ENCODE results near the gene ZNF197. TPM values are rescaled to one million over a fixed set of nuclear protein-coding genes. Genes with fewer than 3 reads are reported as not detected.

Gene ZNF197
- total and polyA plus RNA-seq, 12 donors: 7.2 to 23.9 (median 14.0) TPM

Other genes with a start within 250 kb of the ZNF197 start
- gene ZNF445, start 147.4 kb upstream of the ZNF197 start, total RNA-seq: 10 to 100 TPM in 4 of 9 donors, 1 to 10 TPM in 5; 5.8 to 21.1 (median 10.0) TPM
- gene ZNF445, start 147.4 kb upstream of the ZNF197 start, polyA plus RNA-seq: 1 to 10 TPM; 2.6 to 6.1 (median 4.7) TPM
- 10 to 100 TPM in 2 of 9 donors, 1 to 10 TPM in 7; 3.7 to 11.2 (median 5.6) TPM for gene ZKSCAN7, start 69.8 kb upstream of the ZNF197 start, total RNA-seq
- gene ZKSCAN7, start 69.8 kb upstream of the ZNF197 start, polyA plus RNA-seq: 1 to 10 TPM; 1.9 to 7.5 (median 3.6) TPM
- 10 to 100 TPM in 1 of 9 donors, 1 to 10 TPM in 7, under 1 TPM in 1; 0.83 to 14.4 (median 3.1) TPM for gene ZNF660, start 40.1 kb upstream of the ZNF197 start, total RNA-seq
- gene ZNF660, start 40.1 kb upstream of the ZNF197 start, polyA plus RNA-seq: 1 to 10 TPM; 1.3 to 1.9 (median 1.4) TPM
- 10 to 100 TPM in 3 of 9 donors, 1 to 10 TPM in 6; 2.8 to 13.7 (median 6.9) TPM for gene ZNF35, start 23.7 kb downstream of the ZNF197 start, total RNA-seq
- 1 to 10 TPM; 3.5 to 7.4 (median 4.5) TPM for gene ZNF35, start 23.7 kb downstream of the ZNF197 start, polyA plus RNA-seq
- 10 to 100 TPM in 1 of 9 donors, 1 to 10 TPM in 8; 2.7 to 10.2 (median 5.6) TPM for gene ZNF502, start 87.6 kb downstream of the ZNF197 start, total RNA-seq
- 1 to 10 TPM; 4.1 to 9.0 (median 5.6) TPM for gene ZNF502, start 87.6 kb downstream of the ZNF197 start, polyA plus RNA-seq
- 1 to 10 TPM in 8 of 9 donors, under 1 TPM in 1; 0.06 to 4.6 (median 2.1) TPM for gene ZNF501, start 104.6 kb downstream of the ZNF197 start, total RNA-seq
- 1 to 10 TPM in 2 of 3 donors, under 1 TPM in 1; 0.74 to 2.0 (median 1.6) TPM for gene ZNF501, start 104.6 kb downstream of the ZNF197 start, polyA plus RNA-seq
- gene KIAA1143, start 136.6 kb downstream of the ZNF197 start, total RNA-seq: 10 to 100 TPM; 15.7 to 43.6 (median 26.3) TPM
- gene KIAA1143, start 136.6 kb downstream of the ZNF197 start, polyA plus RNA-seq: 10 to 100 TPM in 1 of 3 donors, 1 to 10 TPM in 2; 6.7 to 55.1 (median 6.7) TPM
- 10 to 100 TPM in 1 of 9 donors, 1 to 10 TPM in 2, under 1 TPM in 6; 0.42 to 10.2 (median 0.69) TPM for gene KIF15, start 136.8 kb downstream of the ZNF197 start, total RNA-seq
- gene KIF15, start 136.8 kb downstream of the ZNF197 start, polyA plus RNA-seq: 1 to 10 TPM in 1 of 3 donors, under 1 TPM in 2; 0.20 to 1.6 (median 0.24) TPM
- gene TMEM42, start 236.9 kb downstream of the ZNF197 start, total RNA-seq: 10 to 100 TPM in 8 of 9 donors, 1 to 10 TPM in 1; 7.5 to 41.7 (median 27.9) TPM
- 10 to 100 TPM; 13.0 to 38.6 (median 33.8) TPM for gene TMEM42, start 236.9 kb downstream of the ZNF197 start, polyA plus RNA-seq
- gene TGM4, start 249.6 kb downstream of the ZNF197 start, total RNA-seq: 1 to 10 TPM in 1 of 9 donors, under 1 TPM in 3, not detected in 5; 0.18 to 2.2 (median 0.23) TPM
- gene TGM4, start 249.6 kb downstream of the ZNF197 start, polyA plus RNA-seq: under 1 TPM; 0.10 to 0.24 (median 0.22) TPM